GM12864 (cell line): Measurements from ENCODE around the gene ETS1.

ENCODE experiments used
- DNase-seq: peaks from one replicate; pipeline ENCODE4 v3.0.0-alpha.2; 2011; ENCODE audit warnings: low read depth
- H3K4me3 ChIP-seq: 2 replicates; pipeline ENCODE4 v1.5.1; 2011; ENCODE audit warnings: mild to moderate bottlenecking, low read depth, low read length, control low read depth
- CTCF ChIP-seq: IDR thresholded peaks from 2 replicates; pipeline ENCODE4 v1.5.1; 2011; ENCODE audit warnings: low read depth, mild to moderate bottlenecking, moderate library complexity, low read length, control low read depth, inconsistent platforms; ENCODE audit errors: missing control alignments

The ETS1 gene

GRCh38 chr11:128520888-128521681 lies 66.3 kb downstream of the ETS1 start:
- H3K4me3 ChIP-seq: peak overlapping the region; percentile 88
- peak; percentile 38 for TF ChIP-seq CTCF
- DNase-seq: no peak

GRCh38 chr11:128520206-128520887 lies 67.0 kb downstream of the ETS1 start:
- TF ChIP-seq CTCF: no peak
- peak overlapping the region; percentile 88 for H3K4me3 ChIP-seq
- no peak for DNase-seq

GRCh38 chr11:128519338-128519737 lies 68.0 kb downstream of the ETS1 start:
- no peak for DNase-seq
- peak overlapping the region; percentile 88 for H3K4me3 ChIP-seq
- no peak for TF ChIP-seq CTCF

- no peak for TF ChIP-seq CTCF
- DNase-seq: no peak
- peak overlapping the region; percentile 88 for H3K4me3 ChIP-seq
Observed at GRCh38 chr11:128518493-128519207, 68.7 kb downstream of the ETS1 start.

GRCh38 chr11:128517451-128518230 lies 69.7 kb downstream of the ETS1 start:
- no peak for TF ChIP-seq CTCF
- DNase-seq: no peak
- peak overlapping the region; percentile 88 for H3K4me3 ChIP-seq

GRCh38 chr11:128516886-128517285 lies 70.5 kb downstream of the ETS1 start:
- no peak for TF ChIP-seq CTCF
- no peak for DNase-seq
- peak overlapping the region; percentile 88 for H3K4me3 ChIP-seq
